IPS DF 19.7 (cell line): ENCODE data around the gene VTI1A.
"Not testable (repeated sequence)": the region's sequence is repeated elsewhere in the genome, so short reads cannot be mapped to it uniquely, and the experiment has no call there.

ENCODE experiments used
- DNase-seq: peaks from one replicate; pipeline ENCODE4 v3.0.0-alpha.2; 2013; ENCODE audit warnings: low read depth, low spot score

Gene VTI1A

DNA sequence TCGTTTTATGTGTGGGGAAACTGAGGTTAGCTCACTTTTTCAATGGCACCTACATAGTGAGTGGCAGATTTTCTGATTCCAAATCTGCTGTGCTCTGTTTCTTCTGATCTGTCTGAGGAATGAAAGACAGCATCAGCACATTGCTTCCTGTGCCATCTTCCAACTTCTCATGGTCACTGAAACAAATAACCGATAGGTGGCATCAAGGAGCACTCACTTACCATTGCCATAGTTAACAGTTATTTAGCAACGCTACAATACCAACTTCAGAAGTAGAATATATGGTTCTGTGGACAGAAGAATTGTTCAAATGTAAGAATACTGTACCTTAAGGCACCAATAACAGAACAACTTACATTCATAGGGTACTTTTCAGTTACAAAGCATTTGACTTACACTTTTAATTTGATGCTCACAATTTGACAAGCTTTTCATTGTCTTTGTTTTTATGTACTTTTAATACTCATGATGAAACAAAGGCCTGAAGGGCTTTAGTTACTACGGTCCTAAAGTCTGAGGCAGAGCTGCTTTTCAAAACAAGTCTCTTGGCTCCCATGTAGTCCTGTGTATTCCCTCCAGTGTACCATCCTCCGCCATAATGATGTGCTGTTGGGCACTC, 274.2 kb downstream of the VTI1A start:
- no peak for DNase-seq

DNA sequence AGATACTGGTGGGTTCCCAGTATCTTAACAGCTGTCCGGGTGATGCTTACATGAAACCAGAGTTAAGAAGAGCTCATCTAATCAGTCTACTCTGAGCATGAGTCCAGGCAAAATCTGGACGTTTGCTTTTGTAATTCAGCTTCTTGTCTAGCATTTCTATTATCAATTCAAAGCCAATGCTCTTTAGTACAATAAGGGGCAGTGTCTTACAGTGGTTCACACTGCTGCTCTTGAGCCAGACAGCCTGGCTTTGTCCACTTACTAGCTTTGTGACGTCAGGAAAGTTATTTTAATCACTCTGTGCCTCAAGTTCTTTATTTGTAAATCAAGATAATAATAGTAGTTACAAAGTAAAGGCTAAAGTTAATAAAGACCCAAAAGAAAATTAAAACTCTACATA, 275.7 kb downstream of the VTI1A start:
- no peak for DNase-seq

DNA sequence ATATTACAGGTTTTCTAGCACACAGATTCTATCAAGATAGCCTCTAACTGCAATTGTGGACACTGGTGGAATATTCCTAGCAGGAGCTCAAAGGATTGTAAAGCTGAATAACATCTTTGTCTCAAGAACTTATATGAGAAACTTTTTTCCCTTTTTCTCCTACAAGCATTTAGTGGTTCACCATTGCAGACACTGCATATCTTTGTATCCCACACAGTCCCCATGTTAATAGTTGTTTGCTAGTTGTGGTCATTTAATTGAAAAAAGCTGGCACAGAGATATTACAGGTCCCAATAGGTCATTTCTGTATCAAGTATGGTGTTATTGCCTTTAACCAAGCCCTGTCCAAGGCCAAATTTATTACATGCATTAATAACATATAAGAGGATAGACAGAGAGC, 276.9 kb downstream of the VTI1A start:
- DNase-seq = no peak

DNA sequence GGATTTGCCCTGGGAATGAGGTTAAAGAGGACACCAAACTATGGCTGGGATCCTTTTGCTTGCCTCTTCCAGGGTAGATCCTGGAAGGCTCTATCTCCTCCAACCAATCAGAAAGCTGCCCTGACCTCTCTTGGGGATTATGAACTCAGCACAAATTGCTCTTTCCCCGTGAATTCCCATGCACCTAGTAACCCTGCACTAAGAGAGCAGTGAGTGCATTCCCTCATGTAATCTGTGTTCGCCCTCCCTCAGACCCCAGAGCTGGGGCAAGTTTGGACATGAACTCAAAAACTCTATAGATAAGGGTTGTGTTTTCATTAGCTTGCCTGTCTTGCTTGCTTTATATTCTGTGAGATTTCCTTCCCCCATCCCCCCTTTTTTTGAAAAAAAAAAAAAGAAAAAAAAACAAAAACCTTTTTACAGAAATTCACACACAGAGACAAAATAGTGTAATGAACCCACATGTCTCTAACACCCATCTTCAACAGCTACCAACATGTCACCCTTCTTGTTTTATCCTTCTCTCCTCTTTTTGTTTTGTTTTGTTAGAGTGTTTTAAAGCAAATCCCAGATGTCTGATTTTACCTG, 277.5 kb downstream of the VTI1A start:
- DNase-seq = no peak

DNA sequence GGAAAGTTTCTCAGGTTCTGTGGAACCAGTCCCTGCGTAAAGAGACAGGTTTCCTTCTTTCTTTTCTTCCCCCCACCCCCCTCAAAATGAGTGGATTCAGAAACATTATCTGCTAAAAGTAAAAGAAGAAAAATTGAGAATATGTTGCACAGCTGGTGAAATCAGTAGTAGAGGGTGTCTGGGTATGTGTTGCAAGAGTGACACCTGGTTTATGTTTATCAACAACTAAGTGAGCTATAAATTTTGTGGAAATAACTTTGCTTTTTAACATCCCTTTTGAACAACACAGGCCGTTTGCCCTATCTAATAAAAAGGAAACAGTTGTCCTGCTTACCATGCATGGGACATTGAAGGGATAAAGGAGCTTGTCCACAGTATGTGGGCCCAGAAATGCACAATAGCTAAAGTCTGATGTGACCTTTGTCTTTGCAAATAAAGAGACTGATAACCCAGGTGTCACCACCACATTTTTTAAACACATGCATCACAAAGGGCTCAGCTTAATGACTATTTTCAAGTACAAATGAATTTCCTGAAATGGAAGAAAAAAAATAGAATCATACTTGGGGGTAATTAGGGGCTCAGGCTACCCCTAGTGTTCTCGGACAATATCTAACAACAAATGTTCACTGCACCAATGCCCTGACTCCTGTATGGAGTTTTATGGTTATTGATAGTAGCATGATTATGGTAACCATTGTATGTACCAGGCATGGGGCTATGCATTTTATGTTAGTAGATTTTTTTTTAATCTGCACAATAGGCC, 281.3 kb downstream of the VTI1A start:
- DNase-seq = no peak

DNA sequence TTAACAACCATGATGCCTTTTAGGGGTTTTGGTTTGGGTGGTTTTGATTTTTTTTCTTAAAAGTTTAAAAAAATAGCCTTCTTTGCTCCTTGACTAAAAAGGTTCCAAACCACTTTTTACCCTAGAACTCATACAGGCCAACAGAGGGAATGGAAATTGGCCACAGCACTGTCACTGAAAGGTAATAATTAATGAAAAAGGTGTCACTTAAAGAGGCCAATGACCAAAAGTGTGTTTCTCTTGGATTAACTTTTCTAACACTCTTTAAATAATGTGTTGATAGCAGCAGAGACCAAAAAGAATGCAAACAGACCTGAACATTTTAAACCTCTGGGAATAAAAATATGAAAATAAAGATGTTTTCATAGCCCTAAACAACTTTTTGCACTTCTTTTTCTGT, 282.0 kb downstream of the VTI1A start:
- DNase-seq = no peak

DNA sequence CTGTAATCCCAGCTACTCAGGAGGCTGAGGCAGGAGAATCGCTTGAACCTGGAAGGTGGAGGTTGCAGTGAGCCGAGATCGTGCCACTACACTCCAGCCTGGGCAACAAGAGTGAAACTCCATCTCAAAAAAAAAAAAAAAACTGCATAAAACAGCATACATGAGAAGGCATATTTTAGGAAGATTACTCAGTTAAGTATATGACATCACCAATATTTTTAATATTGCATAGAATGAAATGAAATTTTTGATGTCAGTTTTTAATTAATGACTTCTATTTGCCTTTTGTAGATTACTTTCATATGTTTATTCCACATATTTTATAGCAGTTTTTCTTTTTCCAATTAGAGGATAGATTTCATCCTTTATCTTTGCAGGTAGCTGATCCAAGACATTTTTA, 284.4 kb downstream of the VTI1A start:
- not testable (repeated sequence) for DNase-seq

DNA sequence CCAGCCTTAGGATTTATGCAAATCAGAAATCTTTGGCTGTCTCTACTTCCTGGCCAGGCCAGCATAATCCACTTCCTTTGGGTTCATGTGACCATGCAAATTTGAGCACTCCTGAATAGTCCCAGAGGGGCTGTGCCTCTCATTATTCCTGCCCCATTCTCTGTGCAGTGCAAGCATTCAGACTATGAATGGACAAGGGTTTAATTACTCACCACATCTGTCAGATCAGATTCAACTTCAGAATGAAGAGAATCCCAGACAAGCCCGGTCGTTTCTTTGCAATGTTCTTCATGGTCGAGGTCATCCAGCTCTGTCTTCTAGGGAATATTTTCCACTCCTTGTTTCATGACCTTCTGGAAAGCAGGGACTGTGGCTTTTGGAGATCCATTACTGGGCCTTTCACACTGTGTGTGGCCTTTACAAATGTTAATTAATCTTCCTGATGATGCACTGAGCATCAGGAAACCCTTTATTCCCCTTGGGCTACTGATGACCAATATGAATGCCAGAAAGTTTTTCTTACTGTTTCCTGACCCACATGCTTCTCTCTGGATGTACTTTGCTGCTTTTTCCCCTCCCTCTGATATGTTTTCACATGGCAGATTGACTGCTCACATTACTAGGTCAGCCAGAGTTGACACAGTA, 285.4 kb downstream of the VTI1A start:
- DNase-seq = no peak

DNA sequence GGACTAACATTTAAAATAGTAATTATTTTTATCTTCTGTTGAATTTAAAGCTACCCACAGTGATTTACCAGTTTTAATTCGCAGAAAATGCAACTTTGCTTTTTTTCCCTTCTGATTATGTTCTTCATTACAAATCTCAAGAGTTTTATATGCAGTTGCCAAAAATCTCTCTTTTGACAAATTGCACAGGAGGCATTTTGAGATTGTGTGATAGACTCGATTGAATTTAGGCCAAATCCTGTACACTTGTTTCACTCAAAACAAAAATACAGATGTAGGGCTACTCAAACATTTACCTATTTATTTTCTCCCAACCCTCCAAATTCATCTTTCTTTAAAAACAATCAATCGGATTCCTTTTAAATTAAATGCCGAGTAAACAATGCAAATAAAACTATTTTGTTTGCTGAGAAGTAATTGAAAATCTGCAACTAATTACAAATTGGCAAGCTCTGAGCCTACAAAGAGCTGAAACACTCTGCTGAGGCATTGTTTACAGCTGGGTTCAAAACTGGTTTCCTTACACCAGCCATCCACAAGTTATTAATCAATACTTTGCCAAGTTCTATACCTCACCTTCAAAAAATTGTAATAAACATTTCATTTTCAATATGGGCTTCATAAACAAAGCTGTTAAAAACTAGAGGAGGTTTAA, 288.2 kb downstream of the VTI1A start:
- DNase-seq = no peak

DNA sequence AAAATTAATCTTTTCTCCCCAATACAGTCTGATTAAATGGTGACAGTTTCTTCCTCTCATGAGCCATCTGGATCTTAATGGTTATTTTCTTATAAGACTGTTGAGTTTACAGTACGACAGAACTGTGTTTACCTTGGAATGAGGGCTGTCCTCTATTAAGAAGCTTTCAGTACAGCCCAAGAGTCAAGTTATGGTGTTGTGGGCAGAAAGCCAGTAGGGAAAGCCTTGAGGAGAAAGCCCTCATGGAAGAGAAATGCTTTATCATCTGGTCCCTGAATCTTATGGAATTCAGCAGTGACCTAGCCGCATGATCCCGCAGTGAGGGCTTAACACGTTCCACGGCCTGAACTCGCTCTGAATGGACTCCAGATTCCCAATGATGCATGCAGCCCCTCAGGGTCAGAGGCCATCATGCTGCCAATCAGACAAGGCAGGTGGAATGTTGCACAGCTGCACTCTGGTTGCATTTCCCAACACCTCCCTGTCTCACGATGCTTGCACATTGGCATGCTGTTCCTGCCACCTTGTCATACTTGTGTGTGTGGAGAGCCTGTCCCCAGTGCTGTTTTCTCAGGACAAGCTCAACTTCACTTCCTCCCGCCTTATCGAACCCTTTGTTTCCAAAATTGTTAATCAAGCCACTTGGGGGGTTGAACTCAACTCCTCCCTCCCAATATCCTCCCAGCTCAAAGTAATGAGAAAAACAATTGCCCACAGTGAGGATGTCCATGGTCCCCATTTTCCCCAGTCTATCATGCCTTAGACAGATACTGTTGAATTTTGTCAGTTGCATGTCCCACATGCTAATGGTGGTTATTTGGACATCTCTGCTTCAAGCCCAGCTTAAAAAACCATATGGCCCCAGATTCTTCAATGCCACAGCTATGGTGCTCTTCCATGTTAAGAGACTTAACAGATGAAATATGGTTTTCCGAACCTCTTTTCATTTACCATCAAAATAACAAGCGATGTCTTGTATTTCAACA, 291.9 kb downstream of the VTI1A start:
- no peak for DNase-seq

DNA sequence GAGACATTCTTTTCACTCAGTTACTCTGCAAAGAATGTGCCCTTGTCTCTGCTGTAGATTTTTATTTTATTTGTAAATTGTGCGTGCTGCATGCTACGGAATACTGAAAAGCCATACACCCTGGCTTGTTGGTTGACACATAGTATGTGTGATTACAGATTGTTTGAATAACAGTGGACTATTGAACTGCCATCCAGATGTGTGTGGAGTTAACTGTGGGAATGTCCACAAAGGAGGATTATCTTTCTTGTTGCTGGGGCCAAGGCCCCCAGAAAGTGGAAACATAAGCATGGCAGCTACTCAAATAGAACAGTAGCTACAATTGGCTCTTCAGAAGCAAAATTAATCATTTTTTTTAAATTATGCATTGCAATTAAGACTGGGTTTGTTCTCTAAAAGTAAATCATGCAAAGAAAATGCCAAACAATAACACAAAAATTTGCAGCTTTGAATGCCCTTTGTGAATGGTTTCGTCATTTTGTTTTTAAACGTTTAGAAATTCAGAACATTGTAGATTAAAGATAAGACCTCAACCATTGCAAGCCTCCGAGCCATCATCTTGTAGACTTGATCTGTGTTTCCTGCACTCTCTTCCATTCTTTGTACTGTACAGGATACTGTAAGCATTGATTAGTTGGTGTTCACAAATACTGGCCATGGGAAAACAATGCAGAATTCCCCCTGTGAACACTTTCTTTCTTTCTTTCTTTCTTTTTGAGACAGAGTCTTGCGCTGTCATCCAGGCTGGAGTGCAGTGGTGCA, 292.8 kb downstream of the VTI1A start:
- DNase-seq = no peak

DNA sequence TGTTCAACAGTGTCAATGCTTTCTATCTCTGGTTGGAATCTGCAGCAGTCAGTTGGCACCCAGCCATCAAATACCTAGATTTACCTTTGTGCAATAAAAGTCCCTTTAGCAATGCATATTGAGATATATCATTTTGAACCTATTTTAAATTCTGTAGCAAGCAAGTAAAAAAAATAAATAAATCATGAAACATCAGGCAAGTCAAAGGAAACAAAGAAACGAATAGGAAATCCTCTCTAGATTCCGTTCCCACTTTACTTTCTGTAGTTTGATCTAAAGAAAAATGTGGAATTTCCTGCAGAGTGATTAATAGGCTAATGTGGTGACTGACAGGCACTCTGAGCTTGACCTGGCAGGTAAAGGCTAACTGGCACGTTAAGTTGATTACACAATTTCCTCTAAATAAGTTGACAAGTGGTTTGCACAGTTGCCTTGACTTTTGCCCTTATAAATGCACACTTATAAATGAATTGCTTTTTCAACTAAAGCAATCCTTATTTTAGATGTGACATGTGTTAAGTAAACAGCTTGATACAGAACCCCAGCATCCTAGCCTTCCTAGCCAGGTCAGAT, 294.9 kb downstream of the VTI1A start:
- DNase-seq = no peak

DNA sequence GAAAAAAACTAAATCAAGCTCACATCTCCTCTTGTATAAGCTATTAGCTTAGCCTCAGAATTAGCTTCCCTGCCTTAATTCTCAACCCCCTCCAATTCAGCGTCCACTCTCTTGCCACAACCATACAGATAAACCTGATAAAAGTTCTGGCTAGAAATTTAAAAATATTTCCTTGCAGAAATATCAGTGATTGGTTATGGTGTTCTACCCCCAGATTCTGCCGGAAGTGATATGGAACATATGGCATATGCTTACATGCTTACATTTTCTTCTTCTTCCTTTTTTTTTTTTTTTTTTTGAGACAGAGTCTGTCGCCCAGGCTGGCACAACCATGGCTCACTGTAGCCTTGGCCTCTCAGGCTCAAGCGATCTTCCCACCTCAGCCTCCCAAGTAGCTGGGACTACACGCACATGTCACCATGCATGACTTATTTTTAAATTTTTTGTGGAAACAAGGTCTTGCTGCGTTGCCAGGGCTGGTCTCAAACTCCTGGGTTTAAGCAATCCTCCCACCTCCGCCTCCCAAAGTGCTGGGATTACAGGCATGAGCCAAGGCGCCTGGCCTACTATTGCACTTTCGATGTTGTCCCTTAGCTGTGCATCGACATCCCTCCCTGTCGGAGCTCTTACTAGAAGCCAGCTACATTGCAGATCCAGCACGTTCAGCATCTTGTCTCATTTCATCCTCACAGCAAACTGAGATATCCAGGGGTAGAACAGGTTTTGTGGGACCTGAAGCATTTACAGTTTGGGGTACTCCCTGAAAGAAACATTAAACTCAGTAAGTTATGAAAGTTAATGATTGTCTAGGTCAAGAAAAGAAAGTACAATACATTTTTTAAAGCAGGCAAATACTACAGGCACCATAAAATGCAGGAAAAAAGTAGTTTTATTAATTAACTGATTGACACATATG, 297.4 kb downstream of the VTI1A start:
- no peak for DNase-seq

DNA sequence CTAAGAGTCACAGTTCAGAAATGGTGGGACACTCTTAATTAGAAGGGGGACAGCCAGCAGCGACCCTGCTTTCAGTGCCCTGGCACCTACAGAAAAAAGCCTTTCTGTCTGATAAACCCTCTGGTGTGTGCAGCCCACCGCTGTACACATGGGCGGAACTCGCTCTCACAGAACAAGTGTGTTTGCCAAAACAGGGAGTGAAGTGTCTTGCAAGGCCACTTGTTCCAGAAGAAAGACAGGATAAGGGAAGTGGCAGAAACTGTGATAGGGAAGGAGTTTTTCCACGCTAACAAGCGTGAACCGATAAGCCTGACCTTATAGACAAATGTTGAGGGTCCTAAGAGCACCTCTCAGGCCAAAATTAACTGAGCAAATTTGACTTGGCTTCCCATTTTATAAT, 299.3 kb downstream of the VTI1A start:
- no peak for DNase-seq

DNA sequence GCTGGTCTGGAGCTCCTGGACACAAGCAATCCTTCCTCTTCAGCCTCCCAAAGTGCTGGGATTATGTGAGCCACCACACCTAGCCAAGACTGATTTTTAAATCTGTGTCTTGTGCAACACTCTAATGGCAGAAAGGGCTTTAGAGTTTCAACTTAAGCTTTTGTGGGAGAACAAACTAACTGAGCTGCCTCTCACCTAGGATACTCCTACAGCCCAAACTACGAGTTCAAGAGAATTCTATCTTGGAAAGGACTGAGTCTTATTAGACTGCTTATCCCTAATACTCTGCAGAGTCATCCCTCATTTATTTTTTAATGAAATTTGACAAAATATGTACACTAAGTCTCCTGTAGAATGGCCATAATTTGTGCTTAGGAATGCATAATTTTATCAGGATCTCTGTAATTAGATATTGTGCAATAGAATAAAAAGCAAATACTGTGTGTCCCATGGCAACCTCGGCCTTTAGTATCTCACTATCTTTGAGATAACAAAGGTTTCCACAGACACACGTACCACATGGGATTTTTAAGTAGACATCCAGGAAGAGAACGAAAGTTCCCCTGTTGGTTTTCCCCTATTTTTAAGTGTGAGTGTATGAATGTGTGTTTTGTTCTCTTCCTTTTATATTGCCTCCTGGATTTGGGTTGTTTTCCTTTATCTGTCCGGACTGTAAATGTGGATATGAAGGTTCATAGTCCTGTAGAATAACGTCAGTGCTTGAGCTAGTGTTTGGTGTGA, 303.6 kb downstream of the VTI1A start:
- DNase-seq = no peak

DNA sequence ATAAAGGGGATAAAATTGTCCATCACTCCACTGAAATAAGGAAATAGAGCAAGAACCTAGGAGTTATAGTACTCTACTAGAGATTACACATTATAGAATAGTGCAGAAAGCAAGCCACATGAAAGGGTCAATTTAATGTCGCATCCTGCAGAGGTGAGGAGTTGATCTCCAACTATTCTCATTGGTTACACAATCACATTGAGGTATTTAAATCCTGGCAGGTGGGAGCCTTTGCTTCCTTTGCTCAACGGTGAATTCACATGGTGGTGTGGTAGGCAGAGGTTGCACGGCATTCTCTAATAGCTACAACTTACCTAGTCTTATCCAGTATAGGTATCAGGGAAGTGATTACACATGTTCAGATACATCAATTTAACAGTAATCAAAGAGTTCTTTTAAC, 304.6 kb downstream of the VTI1A start:
- no peak for DNase-seq

DNA sequence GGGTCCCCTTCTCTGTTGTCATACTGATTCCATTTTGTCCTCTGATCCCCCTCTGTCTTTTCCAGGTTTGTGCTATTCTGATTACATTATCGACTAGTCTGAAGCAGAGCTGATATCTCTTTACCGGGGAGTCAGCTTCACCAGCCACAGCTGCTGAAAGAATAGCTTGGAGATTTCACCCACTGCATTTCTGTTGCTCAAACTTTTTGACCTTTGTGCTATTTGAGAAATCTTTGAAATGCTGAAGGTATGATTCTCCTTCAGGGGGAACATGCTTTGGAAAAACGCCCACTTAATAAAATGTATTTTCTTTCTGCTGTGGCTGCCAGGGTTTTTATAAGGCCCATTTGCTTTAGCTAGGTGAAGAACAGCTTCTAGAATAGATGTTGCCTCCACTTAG, 305.3 kb downstream of the VTI1A start:
- DNase-seq = no peak

DNA sequence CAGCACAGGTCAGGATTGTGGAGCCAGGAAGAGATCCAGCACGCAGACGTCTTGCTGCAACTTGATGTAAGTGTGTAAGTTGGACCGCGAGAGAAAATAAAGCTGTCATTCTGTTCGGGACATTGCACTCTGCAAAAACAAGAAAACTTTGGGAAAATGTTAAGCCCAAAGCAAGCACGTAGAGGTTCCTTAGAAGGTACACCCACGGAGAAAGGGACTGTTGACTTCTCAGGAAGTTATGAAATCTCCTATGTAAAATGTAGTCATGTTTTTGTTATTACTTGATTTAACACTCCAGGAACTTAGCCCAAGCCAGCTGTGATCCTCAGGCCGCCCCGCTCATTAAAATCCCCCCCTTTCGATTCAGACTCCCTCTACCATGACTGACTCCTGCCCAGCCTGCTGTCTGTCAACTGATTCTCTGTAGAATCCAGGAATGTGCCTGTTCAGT, 307.0 kb downstream of the VTI1A start:
- no peak for DNase-seq
